GM19351 (cell line): Measurements from ENCODE around the gene KRT26.
"Not testable (repeated sequence)": the region's sequence is repeated elsewhere in the genome, so short reads cannot be mapped to it uniquely, and the experiment has no call there.

Experiments used
- ATAC-seq: cut with Tn5 transposase; IDR thresholded peaks from one replicate; pipeline ENCODE4 v1.9.1; 2021; ENCODE audit warnings: mild to moderate bottlenecking, moderate library complexity; ENCODE audit not compliant: unreplicated experiment

Gene KRT26, protein sequence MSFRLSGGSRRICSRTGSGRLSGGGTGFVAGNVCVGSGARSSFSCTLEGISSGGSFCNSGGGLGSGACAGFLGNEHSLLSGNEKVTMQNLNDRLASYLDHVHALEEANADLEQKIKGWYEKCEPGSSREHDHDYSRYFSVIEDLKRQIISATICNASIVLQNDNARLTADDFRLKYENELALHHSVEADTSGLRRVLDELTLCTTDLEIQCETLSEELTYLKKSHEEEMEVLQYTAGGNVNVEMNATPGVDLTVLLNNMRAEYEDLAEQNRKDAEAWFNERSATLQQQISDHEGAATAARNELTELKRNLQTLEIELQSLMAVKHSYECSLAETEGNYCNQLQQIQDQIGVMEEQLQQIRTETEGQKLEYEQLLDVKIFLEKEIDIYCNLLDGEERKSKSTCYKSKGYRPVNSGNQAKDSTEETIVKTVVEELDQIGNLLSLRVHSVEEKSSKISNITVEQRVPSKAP

DNA sequence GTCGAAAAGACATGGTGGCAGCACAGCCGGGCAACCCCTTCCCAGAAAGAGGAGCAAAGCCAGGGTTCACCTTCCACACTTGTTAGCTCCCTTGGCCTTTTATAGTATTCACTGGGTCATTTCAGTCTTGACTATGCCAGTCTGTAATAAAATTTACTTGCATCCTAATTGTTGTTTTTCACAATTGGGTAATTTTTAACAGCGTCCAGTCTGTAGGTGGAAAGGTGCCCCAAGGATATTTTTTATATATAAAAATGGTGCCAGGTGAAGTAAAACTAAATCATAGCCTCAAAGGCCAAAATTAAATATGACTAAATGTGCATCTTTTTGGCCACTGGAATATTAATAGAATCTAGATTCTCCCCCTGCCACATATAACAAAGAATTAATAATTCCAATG is at the start of gene KRT26:
TSS of gene KRT26 (minus strand) at position 101 of the 400 bp plus-strand sequence. CDS start at position 13, 88 bp downstream.
- no peak for ATAC-seq

- no peak for ATAC-seq
Observed at GRCh38 chr17:40821536-40821935, 49.5 kb upstream of the KRT26 start.

GRCh38 chr17:40820228-40820838 is 48.3 kb upstream of the KRT26 start:
- no peak for ATAC-seq

DNA sequence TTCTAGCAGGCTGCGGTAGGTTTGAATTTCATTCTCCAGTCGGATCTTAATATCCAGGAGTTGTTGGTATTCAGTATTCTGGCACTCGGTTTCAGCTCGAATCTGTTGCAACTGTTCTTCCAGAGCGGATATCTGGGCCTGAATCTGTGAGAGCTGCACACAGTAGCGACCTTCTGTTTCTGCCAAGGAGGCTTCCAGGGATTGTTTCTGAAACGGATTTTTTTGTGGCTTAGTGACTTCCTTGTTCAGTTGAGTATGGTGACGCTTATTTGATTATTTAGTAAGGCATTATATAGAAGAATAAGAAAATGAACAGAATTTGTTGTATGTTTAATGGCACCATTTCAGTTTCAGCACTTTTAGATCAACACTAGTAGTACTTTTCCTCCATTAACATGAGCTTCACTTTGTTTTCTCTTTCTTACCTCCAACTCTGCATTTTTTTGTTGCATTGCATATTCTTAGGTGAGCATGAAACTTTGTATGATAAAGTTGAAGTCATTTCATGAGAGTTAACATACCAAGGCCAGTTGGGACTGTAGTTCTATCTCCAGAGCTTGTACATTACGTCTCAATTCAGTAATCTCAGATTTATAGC is 47.6 kb upstream of the KRT26 start:
- no peak for ATAC-seq

- ATAC-seq = peak; percentile 75
Observed at GRCh38 chr17:40818733-40819527, 46.9 kb upstream of the KRT26 start.

DNA sequence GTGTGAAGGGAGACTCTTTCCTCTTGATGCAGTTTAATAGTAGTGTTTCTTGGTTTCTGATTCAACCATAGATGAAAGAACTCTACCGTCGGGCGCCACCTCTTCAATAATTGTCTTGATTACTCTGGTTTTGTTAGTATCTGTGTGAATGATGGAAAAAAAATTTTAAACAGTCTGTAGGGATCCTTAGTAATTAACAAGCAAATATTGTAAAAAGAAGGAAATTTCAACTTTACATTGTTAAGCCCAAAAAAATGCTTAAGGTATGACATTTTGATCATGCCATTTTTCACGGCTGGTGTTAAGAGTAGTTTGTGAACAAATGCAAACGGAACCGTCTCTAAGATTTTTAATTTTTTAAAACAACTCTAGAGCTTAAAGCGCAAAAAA is 46.3 kb upstream of the KRT26 start:
- ATAC-seq = no peak

- ATAC-seq = no peak
Observed at GRCh38 chr17:40817103-40817682, 45.2 kb upstream of the KRT26 start.

GRCh38 chr17:40816569-40816968 is 44.6 kb upstream of the KRT26 start:
- no peak for ATAC-seq

- ATAC-seq = no peak
Observed at GRCh38 chr17:40815381-40815780, 43.4 kb upstream of the KRT26 start.

DNA sequence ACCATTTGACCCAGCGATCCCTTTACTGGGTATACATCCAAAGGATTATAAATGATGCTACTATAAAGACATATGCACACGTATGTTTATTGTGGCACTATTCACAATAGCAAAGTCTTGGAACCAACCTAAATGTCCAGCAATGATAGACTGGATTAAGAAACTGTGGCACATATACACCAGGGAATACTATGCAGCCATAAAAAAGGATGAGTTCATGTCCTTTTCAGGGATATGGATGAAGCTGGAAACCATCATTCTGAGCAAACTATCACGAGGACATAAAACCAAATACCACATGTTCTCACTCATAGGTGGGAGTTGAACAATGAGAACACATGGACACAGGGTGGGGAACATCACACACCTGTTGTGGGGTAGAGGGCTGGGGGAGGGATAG is 42.7 kb upstream of the KRT26 start:
- ATAC-seq = not testable (repeated sequence)

DNA sequence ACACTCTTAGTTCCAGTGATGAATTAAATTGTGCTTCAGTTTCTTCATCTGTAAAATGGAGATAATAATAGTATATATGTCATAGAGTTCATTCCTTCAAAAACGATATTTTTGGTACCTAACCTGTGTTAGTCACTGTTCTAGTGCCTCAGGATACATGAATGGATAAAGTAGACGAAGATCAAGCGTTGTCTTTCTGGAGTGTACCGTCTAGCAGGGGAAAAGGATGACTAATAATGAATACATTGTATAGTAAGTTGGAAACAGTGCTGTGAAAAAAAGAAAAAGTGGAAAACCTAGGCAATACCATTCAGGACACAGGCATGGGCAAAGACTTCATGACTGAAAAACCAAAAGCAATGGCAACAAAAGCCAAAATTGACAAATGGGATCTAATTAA is 41.8 kb upstream of the KRT26 start:
- ATAC-seq = no peak

- ATAC-seq = no peak
Observed at GRCh38 chr17:40812639-40813038, 40.6 kb upstream of the KRT26 start.

- ATAC-seq = no peak
Observed at GRCh38 chr17:40810494-40810893, 38.5 kb upstream of the KRT26 start.

DNA sequence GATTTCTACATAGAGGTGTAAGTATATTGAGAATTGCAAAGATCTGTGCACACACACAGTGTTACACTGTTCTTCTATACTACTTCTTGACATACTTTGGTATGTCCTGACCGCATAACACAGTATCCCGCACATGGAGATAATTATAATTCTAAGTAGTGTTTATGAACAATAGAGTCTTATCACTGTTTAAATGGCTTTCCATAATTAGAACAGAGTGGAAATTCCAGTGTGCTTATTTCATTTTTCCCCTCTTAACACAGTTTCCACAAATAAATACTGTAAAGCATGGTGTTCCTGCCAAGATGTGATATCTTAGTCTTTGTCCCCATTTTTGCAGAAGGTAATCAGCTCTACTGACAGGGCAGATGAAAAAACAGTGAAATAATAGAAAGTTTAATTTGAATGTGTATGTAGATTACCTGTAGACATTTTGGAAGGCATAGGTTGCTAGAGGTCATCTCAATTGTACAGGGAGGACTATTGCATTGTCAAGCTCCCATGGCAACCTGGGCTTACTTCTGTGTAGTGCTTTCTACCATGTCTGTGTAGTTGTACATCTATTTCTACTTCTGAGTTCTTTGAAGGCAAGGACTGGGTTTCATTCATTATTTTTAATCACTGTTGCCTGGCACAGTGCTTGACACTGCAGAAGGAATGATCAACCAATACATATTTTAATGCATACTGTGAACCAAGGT is 37.9 kb upstream of the KRT26 start:
- no peak for ATAC-seq

- ATAC-seq = no peak
Observed at GRCh38 chr17:40806131-40806530, 34.1 kb upstream of the KRT26 start.

DNA sequence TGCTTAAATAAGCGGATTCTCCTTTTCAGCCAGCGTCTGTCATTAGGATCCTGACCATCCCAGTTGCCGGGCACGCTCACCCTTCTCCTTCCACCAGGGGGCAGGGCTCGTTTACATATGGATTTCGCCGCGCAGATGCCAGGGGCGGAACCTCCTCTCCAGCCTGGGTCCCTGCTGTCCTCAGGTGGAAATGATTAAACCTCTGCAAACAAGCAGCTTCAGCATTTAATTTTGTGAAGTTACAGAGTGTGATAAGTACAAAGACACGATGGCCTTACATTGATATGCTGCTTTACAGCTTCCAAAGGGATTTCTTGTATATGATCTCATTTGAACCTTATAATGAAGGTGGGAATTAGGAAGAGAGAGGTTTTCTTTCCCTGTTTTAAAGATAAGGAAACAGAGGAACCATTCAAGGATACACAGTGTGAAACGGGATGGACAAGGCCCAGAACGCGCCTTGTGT is 31.6 kb upstream of the KRT26 start:
- ATAC-seq = no peak

DNA sequence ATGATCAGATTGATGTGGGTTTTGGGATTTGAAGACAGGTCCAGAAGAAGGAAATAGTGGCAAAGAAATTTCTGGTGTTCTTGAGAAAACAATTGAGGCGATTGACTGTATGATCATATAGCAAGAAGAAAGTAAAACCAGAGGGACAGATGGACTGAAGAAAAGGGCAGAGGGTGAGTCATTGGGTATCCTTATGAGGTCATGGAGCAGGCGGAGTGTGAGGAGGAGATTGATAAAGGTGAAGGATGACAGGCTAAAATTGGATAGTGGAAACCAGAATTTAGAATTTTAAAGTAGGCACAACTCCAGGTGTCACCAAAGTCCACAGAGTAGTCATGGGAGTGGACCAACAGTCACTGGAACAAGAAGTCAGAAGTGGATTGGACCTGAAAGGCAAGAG is 29.2 kb upstream of the KRT26 start:
- no peak for ATAC-seq

GRCh38 chr17:40800381-40800780 is 28.4 kb upstream of the KRT26 start:
- ATAC-seq = no peak

DNA sequence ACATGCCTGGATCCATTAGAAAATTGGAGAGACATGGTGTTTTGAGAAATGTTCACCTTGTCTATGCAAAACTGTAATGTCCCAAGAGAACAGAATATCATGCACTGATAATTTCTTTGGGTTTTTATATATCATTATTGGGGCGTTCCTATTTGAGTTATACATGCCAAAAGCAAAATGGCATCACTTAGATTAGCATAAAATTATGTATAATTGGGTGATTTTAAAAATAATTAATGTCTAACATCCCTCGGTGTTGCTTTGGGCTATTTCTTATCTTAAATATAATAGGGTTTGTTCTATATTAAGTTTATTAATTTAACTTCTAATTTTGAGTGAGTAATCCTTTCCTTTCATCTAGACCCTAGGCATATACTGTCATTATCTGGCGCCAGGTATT is 27.9 kb upstream of the KRT26 start, which contains the start of gene KRT28:
TSS of gene KRT28 (minus strand) at position 101 of the 400 bp plus-strand sequence. CDS start at position 35, 66 bp downstream.
- ATAC-seq = no peak

DNA sequence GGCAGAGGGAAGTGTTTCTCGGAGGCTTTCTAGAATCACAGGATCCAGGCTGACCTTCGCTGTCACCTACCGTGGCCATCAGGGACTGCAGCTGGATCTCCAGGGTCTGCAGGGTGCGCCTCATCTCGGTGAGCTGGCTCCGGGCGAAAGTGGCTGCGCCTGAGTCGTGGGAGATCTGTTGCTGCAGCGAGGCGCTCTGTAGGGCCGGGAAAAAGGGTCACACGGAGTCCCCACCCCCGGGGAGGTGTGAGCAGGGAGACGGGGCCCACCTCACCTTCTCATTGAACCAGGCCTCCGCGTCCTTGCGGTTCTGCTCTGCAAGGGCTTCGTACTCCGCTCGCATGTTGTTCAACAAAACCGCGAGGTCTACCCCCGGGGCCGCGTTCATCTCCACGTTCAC is 24.8 kb upstream of the KRT26 start:
- no peak for ATAC-seq
